Measurements from ENCODE around the gene PAXX.

PAXX gene

DNA sequence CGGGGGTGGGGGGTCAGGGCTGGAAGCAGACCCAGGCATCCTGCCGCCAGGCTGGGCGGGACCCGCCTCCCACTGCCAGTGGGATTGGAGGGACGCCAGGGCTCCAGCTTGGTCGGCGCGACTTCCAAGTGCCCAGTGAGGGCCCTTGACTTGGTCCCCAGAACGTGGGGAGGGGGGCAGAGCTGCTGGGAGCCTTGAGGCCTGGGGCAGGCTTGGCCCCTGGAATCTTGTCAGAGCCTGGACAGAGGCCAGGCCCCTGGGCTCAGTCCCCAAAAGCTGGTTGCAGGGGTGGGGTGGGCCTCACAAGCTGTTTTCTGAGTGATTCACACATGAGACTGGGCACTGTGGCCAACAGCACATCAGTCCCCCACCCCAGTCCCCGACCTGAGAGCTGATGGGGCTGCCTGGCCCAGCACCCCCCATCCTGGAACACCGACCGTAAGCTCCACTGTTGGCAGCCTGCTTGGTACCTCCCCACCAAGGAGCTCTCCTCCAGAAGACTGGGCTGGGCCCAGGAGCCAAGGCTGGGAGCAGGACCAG lies 3.6 kb downstream of the PAXX start:
- DNase-seq (ENCODE audit: low read depth) = no peak
- TF ChIP-seq, protein P1, sequence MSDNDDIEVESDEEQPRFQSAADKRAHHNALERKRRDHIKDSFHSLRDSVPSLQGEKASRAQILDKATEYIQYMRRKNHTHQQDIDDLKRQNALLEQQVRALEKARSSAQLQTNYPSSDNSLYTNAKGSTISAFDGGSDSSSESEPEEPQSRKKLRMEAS (IDR thresholded peaks at IDR 0.05; ENCODE audit: low read depth, low read length) = no peak
- TF ChIP-seq POLR2A (IDR thresholded peaks at IDR 0.05; ENCODE audit: extremely low read depth, insufficient read length) (no peak), MYC (IDR thresholded peaks at IDR 0.05; ENCODE audit: low read depth, low read length) (no peak)
- no peak overlapping the region for H3K4me3 ChIP-seq (ENCODE audit: low read depth, low read length)

DNA sequence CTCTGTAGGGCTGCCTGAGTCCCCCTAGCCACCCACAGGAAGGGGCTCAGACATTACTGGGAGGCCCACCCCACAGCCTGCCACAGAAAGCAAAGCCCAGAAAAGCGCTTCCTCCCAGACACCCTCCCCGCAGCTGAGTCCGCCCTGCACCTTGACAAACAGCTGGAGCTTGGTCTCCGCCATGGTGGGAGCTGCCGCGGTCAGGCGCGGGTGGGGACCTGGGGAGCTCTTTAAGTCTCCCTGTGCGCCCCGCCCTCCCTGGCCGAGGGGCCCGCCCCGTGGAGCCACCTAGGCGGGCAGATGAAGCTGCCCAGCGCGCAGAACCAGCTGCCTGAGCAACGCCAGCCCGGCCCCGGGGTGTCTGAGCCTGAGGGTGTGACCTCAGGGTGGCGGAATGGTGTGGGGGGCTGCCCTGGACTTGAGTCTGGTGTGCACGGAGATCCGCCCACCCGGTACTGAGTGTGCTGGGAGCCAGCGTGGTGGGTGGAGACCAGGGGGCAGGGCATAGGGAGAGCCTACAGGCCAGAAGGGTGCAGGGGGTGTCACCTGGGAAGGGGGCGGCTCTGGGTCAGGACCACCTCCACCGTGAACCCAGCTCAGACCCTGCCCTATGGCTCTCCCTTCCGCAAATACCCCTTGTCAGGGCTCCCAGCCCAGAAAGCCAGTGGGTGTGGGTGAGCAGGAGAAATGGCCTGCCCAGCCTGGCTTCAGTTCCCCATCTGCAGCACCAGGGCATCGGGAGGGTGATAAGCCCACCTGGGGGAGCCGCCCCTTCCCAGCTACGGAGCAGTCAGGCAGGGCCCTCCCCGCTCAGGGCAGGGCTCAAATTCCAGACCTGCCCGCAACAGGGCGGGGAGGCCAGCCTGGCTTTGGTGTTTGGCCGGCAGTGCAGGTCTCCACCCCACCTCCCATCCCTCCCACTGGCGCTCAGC lies 4.4 kb downstream of the PAXX start, which contains the start of gene CLIC3:
TSS of gene CLIC3 (minus strand) at position 208 of the 932 bp plus-strand sequence. CDS start at position 183, 25 bp downstream.
- no peak within 1 kb of the TSS for H3K4me3 ChIP-seq (ENCODE audit: low read depth, low read length)
- DNase-seq (ENCODE audit: low read depth) = peak; percentile 54
- TF ChIP-seq, protein P1 (IDR thresholded peaks at IDR 0.05; ENCODE audit: low read depth, low read length) = no peak

DNA sequence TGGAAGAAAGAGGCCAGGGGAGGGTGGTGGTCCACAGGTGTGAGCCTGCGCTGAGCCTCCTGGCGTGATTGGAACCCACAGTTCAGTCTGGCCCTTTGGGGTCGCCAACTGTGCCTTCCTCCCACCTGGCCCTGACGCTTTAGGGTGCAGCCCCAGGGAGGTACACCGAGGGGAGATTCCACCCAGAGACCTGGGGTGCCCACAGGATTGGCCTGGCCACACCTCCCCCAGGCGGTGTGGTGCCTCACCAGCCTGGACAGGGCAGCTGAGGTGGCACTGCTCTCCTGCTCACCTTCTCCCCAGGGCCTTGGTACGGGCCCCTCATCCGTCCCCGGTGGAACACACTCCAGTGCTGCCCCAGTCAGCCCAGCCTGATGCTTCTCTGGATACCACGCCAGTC lies 5.1 kb downstream of the PAXX start:
- no peak overlapping the region for H3K4me3 ChIP-seq (ENCODE audit: low read depth, low read length)
- TF ChIP-seq MYC (IDR thresholded peaks at IDR 0.05; ENCODE audit: low read depth, low read length) (no peak), POLR2A (IDR thresholded peaks at IDR 0.05; ENCODE audit: extremely low read depth, insufficient read length) (no peak)
- TF ChIP-seq, protein P2, sequence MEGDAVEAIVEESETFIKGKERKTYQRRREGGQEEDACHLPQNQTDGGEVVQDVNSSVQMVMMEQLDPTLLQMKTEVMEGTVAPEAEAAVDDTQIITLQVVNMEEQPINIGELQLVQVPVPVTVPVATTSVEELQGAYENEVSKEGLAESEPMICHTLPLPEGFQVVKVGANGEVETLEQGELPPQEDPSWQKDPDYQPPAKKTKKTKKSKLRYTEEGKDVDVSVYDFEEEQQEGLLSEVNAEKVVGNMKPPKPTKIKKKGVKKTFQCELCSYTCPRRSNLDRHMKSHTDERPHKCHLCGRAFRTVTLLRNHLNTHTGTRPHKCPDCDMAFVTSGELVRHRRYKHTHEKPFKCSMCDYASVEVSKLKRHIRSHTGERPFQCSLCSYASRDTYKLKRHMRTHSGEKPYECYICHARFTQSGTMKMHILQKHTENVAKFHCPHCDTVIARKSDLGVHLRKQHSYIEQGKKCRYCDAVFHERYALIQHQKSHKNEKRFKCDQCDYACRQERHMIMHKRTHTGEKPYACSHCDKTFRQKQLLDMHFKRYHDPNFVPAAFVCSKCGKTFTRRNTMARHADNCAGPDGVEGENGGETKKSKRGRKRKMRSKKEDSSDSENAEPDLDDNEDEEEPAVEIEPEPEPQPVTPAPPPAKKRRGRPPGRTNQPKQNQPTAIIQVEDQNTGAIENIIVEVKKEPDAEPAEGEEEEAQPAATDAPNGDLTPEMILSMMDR (IDR thresholded peaks at IDR 0.05; ENCODE audit: low read depth, low read length) = no peak
- TF ChIP-seq, protein P1 (IDR thresholded peaks at IDR 0.05; ENCODE audit: low read depth, low read length) = no peak

DNA sequence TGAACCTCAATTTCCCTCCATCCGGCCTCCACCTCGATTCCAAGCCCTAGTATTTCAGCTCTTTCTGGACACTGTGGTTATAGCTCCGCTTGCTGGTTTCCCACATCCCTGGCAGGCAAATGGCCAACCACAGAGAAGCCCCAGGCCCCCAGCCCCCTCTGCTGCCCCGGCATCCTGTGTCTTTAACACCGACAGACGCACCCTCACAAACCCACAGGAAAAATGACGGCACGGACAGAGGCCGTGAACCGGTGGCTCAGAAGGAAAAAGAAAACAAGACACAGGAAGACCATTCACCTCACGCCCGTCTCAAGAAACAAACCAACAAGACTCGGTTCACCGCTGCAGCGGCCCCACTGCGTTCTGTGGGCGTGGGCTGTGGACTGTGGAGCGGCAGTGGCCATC lies 5.6 kb downstream of the PAXX start:
- no peak for DNase-seq (ENCODE audit: low read depth)
- H3K4me3 ChIP-seq (ENCODE audit: low read depth, low read length) = no peak overlapping the region
- TF ChIP-seq MYC (IDR thresholded peaks at IDR 0.05; ENCODE audit: low read depth, low read length) (no peak), POLR2A (IDR thresholded peaks at IDR 0.05; ENCODE audit: extremely low read depth, insufficient read length) (no peak)
- TF ChIP-seq, protein P1 (IDR thresholded peaks at IDR 0.05; ENCODE audit: low read depth, low read length) = no peak
- TF ChIP-seq, protein P2 (IDR thresholded peaks at IDR 0.05; ENCODE audit: low read depth, low read length) = no peak

More for the DNA sequence above, 5.1 kb downstream of the PAXX start:
- no peak for DNase-seq (ENCODE audit: low read depth)

DNA sequence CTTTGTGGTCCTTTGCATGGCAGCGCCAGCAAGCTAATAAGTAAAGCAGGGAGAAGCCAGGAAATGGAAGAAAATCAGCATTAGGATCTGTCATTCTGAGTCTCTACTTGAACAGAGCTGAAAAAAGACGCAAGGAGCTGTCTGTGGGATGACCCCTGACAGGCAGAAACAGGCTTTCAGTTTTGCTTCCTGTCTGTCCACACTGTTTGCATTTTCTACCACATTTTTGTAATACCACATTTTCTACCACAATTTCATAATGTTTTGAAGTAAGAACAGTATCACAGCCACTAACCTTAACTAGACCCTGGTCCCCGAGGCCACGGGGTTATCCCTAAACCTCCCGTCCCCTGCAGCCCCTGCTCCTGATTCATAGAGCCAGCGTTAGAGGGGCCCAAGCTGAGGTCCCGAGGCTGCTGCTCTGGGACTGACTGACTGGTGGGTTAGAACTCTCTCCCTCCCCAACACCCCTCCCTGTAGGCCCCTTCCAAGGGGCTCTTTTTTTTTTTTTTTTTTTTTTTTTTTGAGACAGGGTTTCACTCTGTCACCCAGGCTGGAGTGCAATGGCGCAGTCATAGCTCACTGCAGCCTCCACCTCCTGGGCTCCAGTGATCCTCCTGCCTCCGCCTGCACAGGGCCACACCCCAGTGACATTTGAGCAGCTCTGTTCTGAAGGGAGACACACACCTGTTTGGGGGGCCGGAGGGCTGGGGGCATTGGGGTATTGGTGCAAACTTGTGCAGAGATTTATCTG lies 8.1 kb downstream of the PAXX start:
- TF ChIP-seq POLR2A (IDR thresholded peaks at IDR 0.05; ENCODE audit: extremely low read depth, insufficient read length) = no peak
- TF ChIP-seq, protein P2 (IDR thresholded peaks at IDR 0.05; ENCODE audit: low read depth, low read length) = no peak
- peak; percentile 38; the same call in 1 of the 2 replicates for TF ChIP-seq MYC (IDR thresholded peaks at IDR 0.05; ENCODE audit: low read depth, low read length)
- TF ChIP-seq, protein P1 (IDR thresholded peaks at IDR 0.05; ENCODE audit: low read depth, low read length) = peak; percentile 63
- no peak overlapping the region for H3K4me3 ChIP-seq (ENCODE audit: low read depth, low read length)
- DNase-seq (ENCODE audit: low read depth) = peak; percentile 87

DNA sequence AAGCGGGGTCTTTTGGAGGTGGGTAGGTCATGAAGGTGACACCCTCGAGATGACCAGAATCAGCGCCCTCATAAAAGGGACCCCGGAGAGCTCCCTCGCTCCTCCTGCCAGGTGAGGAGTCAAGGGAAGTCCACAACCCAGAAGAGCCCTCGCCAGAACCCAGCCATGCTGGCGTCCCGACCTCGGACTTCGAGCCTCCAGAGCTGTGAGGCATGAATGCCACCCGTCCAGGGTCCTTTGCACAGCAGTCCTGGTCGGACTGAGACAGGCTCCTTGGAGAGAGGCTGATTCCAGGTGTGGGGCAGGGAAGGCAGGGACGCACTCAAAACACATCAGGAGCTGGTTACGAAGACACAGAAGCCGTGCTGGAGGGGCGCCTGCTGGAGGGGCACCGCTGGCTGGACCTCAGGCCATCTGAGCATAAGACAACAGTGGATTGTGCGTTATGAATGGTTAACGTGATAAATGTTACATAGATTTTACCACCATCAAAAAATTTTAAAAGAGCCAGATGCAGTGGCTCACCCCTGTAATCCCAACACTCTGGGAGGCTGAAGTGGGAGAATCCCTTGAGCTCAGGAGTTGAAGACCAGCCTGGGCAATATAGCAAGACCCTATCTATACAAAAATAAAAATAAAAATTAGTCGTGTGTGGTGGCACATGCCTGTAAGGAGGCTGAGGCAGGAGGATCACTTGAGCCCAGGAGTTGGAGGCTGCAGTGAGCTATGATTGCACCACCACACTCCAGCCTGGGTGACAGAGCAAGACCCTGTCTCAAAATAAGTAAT lies 9.8 kb downstream of the PAXX start:
- TF ChIP-seq, protein P1 (IDR thresholded peaks at IDR 0.05; ENCODE audit: low read depth, low read length) = no peak
- TF ChIP-seq, protein P2 (IDR thresholded peaks at IDR 0.05; ENCODE audit: low read depth, low read length) = no peak
- no peak for TF ChIP-seq POLR2A (IDR thresholded peaks at IDR 0.05; ENCODE audit: extremely low read depth, insufficient read length)
- no peak for TF ChIP-seq MYC (IDR thresholded peaks at IDR 0.05; ENCODE audit: low read depth, low read length)
- DNase-seq (ENCODE audit: low read depth) = no peak
- no peak overlapping the region for H3K4me3 ChIP-seq (ENCODE audit: low read depth, low read length)
